Transverse colon (tissue), 4 donors: Measurements from ENCODE around the gene ATP13A2. TPM values are rescaled to one million over a fixed set of nuclear protein-coding genes. Genes with fewer than 3 reads are reported as not detected.
"Not testable (repeated sequence)": the region's sequence is repeated elsewhere in the genome, so short reads cannot be mapped to it uniquely, and the experiment has no call there.

Experiments
- DNase-seq: peaks from one replicate; pipeline ENCODE4 v3.0.0-alpha.2; 2019
- H3K27ac ChIP-seq, 4 donors: fragments of 200-600 bp; sonication (generic); 2 replicates each; pipeline ENCODE4 v1.5.1; 2016 to 2018; ENCODE audit warnings: inconsistent platforms in 4 of 4
- H3K27me3 ChIP-seq: fragments of 200-600 bp; sonication (generic); 2 replicates; pipeline ENCODE4 v1.5.1; 2017; ENCODE audit warnings: inconsistent platforms
- H3K36me3 ChIP-seq, 4 donors: fragments of 200-600 bp; sonication (generic); 2 replicates each; pipeline ENCODE4 v1.5.1; 2017 to 2019; ENCODE audit warnings: inconsistent platforms in 4 of 4
- H3K4me1 ChIP-seq, 4 donors: fragments of 200-600 bp; sonication (generic); 2 replicates each; pipeline ENCODE4 v1.5.1; 2017 to 2020; ENCODE audit warnings: inconsistent platforms in 4 of 4
- H3K4me3 ChIP-seq, 4 donors: fragments of 200-600 bp; sonication (generic); 1 replicate in 1 of 4; 2 replicates in 3 of 4; pipeline versions ENCODE4 v1.5.1 to v1.6.1; 2017 to 2019; ENCODE audit warnings: inconsistent platforms in 4 of 4
- H3K9me3 ChIP-seq, 2 donors: fragments of 200-600 bp; sonication (generic); 2 replicates each; pipeline ENCODE4 v1.5.1; 2017 to 2019; ENCODE audit warnings: inconsistent platforms in 2 of 2
- CTCF ChIP-seq, 5 experiments: fragments of 200-600 bp in 3 of 5; fragments of 450-650 bp in 2 of 5; sonication (generic) in 3 of 5; IDR thresholded peaks; 1 replicate in 2 of 5; 2 replicates in 3 of 5; pipeline ENCODE4 v1.5.1; 2016 to 2017; ENCODE audit warnings: antibody characterized with exemption in 5 of 5, inconsistent platforms in 3 of 5, mild to moderate bottlenecking in 2 of 5, moderate library complexity in 1 of 5
- EP300 ChIP-seq: sonication (generic); formaldehyde crosslinking; IDR thresholded peaks from one replicate; pipeline ENCODE4 v1.6.1; 2017; ENCODE audit warnings: antibody characterized with exemption, low read depth
- POLR2A ChIP-seq: fragments of 450-650 bp; IDR thresholded peaks from one replicate; pipeline ENCODE4 v1.6.1; 2016; ENCODE audit warnings: antibody characterized with exemption, mild to moderate bottlenecking, moderate library complexity
- POLR2AphosphoS5 ChIP-seq, 3 donors: sonication (generic); formaldehyde crosslinking; IDR thresholded peaks; one replicate each; pipeline ENCODE4 v1.6.1; 2016; ENCODE audit warnings: antibody characterized with exemption in 3 of 3
- WGBS, 2 donors: methylation state at CpG; one replicate each; pipeline ENCODE4 v1.1.5; 2018; ENCODE audit warnings: low coverage in 1 of 2; 5-methylcytosine and 5-hydroxymethylcytosine counted together
- in situ Hi-C, 4 donors: fragments of 200-750 bp; cut with MboI; loops; one replicate each; pipeline versions ENCODE4 v1.15.0 to v1.15.1; 2017; ENCODE audit warnings: low sequenced_read_pairs in 3 of 4, low pct_ligation_motif_present in 1 of 4, low pct_unique_long_range_greater_than_20kb in 1 of 4
- intact Hi-C: fragments of 100-400 bp; cut with DNase I; formaldehyde crosslinking; loops from one replicate; pipeline ENCODE4 v1.15.1; 2023; ENCODE audit warnings: low total_unique reads
- total RNA-seq, 4 donors: library from RNA; depleted of rRNA; stranded (reverse); fragments of >200 nt; gene quantifications; one replicate each; pipeline ENCODE4 v1.1.0, GENCODE V29; 2016

ATP13A2 gene
- total RNA-seq, 4 donors from 2014 or later: 34.4 to 70.8 (median 60.9) TPM

GRCh38 chr1:16946646-16947045, 65.1 kb downstream of the ATP13A2 start:
- TF ChIP-seq POLR2A (no peak), POLR2AphosphoS5 (IDR thresholded peaks at IDR 0.05) (no peak), EP300 (no peak), CTCF (IDR thresholded peaks at IDR 0.05) (no peak)
- intact Hi-C loops: no loop called here

GRCh38 chr1:16946185-16946584, 65.5 kb downstream of the ATP13A2 start:
- H3K9me3 ChIP-seq, intact Hi-C loops, H3K4me1 ChIP-seq, H3K36me3 ChIP-seq, DNase-seq, H3K4me3 ChIP-seq, H3K27ac ChIP-seq, H3K27me3 ChIP-seq: not testable (repeated sequence)
- 77 to 87% methylated on average over 4 to 12 of the region's 13 CpGs for WGBS, 2 donors
- in situ Hi-C loops: loop anchor here in 2 of 4 donors (10.0 kb wide), 1 partner anchor 331 kb away; the partner anchor contains the start of gene NBPF1 (in 2 of the 2)

More at GRCh38 chr1:16946646-16947045, 65.1 kb downstream of the ATP13A2 start:
- Histone ChIP-seq H3K36me3 (no peaks in the 10 kb centered on the region), H3K9me3 (no peaks in the 10 kb centered on the region), H3K27ac (no peak overlapping the region), H3K4me1 (peaks cover 0 to 9% (median 6%) of the 10 kb centered on the region in 4 donors), H3K4me3 (no peak overlapping the region), H3K27me3 (no peaks in the 10 kb centered on the region)
- in situ Hi-C loops: loop anchor here in 2 of 4 donors (10.0 kb wide), 1 partner anchor 332 kb away; the partner anchor contains the start of gene NBPF1 (in 2 of the 2)
- 83 to 89% methylated on average over 12 to 19 of the region's 19 CpGs for WGBS, 2 donors
- no peak for DNase-seq

GRCh38 chr1:16945512-16945911, 66.2 kb downstream of the ATP13A2 start:
- DNase-seq, H3K4me1 ChIP-seq, H3K27ac ChIP-seq, H3K36me3 ChIP-seq, H3K9me3 ChIP-seq, H3K27me3 ChIP-seq, intact Hi-C loops, H3K4me3 ChIP-seq: not testable (repeated sequence)
- WGBS, 2 donors: 93% methylated on average over 9 of the region's 9 CpGs; no CpG with 5 or more reads in 1 of the 2 donors
- in situ Hi-C loops: loop anchor here in 2 of 4 donors (10.0 kb wide), 1 partner anchor 331 kb away; the partner anchor contains the start of gene NBPF1 (in 2 of the 2)

- TF ChIP-seq POLR2AphosphoS5 (IDR thresholded peaks at IDR 0.05) (no peak), CTCF (IDR thresholded peaks at IDR 0.05) (no peak), POLR2A (no peak), EP300 (no peak)
- no peaks in the 10 kb centered on the region for H3K27me3 ChIP-seq
- peaks cover 0 to 9% (median 6%) of the 10 kb centered on the region in 4 donors for H3K4me1 ChIP-seq
- H3K4me3 ChIP-seq: no peak overlapping the region
- in situ Hi-C loops: loop anchor here in 2 of 4 donors (10.0 kb wide), 1 partner anchor 329 kb away; the partner anchor contains the start of gene NBPF1 (in 2 of the 2)
- intact Hi-C loops: no loop called here
- no peak for DNase-seq
- 88 to 90% methylated on average over 4 to 19 of the region's 19 CpGs for WGBS, 2 donors
- H3K9me3 ChIP-seq: no peaks in the 10 kb centered on the region
- no peaks in the 10 kb centered on the region for H3K36me3 ChIP-seq
- no peak overlapping the region for H3K27ac ChIP-seq
These were observed 67.7 kb downstream of the ATP13A2 start for GRCh38 chr1:16944038-16944437.

GRCh38 chr1:16939386-16940180, 72.1 kb downstream of the ATP13A2 start:
- H3K27me3 ChIP-seq, H3K4me3 ChIP-seq, H3K4me1 ChIP-seq, intact Hi-C loops, DNase-seq, H3K9me3 ChIP-seq, H3K36me3 ChIP-seq, H3K27ac ChIP-seq: not testable (repeated sequence)
- 95 to 97% methylated on average over 16 to 32 of the region's 32 CpGs for WGBS, 2 donors
- in situ Hi-C loops: loop anchor here in 2 of 4 donors (10.0 kb wide), 1 partner anchor 325 kb away; the partner anchor contains the start of gene NBPF1 (in 2 of the 2)
